Right atrium auricular region (tissue), 2 donors: ENCODE measurements around the gene POT1. TPM values are rescaled to one million over a fixed set of nuclear protein-coding genes. Genes with fewer than 3 reads are reported as not detected.

ENCODE experiments used
- DNase-seq: peaks from one replicate; pipeline ENCODE4 v3.0.0-alpha.2; 2019; ENCODE audit warnings: low spot score
- H3K27ac ChIP-seq, 2 donors: fragments of 200-600 bp; sonication (generic); 1 replicate in 1 of 2; 2 replicates in 1 of 2; pipeline ENCODE4 v1.5.1; 2016 to 2019
- H3K27me3 ChIP-seq, 2 donors: fragments of 200-600 bp; sonication (generic); one replicate each; pipeline versions ENCODE4 v1.5.1 to v1.6.0; 2017 to 2019
- H3K36me3 ChIP-seq: fragments of 200-600 bp; sonication (generic); one replicate; pipeline ENCODE4 v1.5.1; 2016
- H3K4me1 ChIP-seq, 2 donors: fragments of 200-600 bp; sonication (generic); one replicate each; pipeline versions ENCODE4 v1.5.1 to v1.6.0; 2017 to 2019
- H3K4me3 ChIP-seq, 2 donors: fragments of 200-600 bp; sonication (generic); 1 replicate in 1 of 2; 2 replicates in 1 of 2; pipeline ENCODE4 v1.5.1; 2017 to 2019; ENCODE audit warnings: mild to moderate bottlenecking in 1 of 2, moderate library complexity in 1 of 2
- H3K9me3 ChIP-seq, 2 donors: fragments of 200-600 bp; sonication (generic); one replicate each; pipeline ENCODE4 v1.5.1; 2019
- CTCF ChIP-seq, 2 donors: fragments of 200-600 bp; sonication (generic); IDR thresholded peaks; one replicate each; pipeline ENCODE4 v1.5.1; 2019; ENCODE audit warnings: antibody characterized with exemption in 2 of 2
- total RNA-seq, 2 donors: library from RNA; depleted of rRNA; stranded (reverse); fragments of >200 nt; gene quantifications; one replicate each; pipeline ENCODE4 v1.1.0, GENCODE V29; 2016

The POT1 gene
- total RNA-seq, 2 donors from 2014 or later = 10.7 to 15.5 TPM

- H3K27ac ChIP-seq = no peak overlapping the region
- no peaks in the 10 kb centered on the region for H3K9me3 ChIP-seq
- no peaks in the 10 kb centered on the region for H3K27me3 ChIP-seq
- no peaks in the 10 kb centered on the region for H3K4me1 ChIP-seq
- TF ChIP-seq CTCF (IDR thresholded peaks at IDR 0.05) = no peak
- H3K4me3 ChIP-seq = no peak overlapping the region
- H3K36me3 ChIP-seq = no peaks in the 10 kb centered on the region
- DNase-seq = no peak
Measured at GRCh38 chr7:124777268-124777667, 152.4 kb downstream of the POT1 start.

GRCh38 chr7:124776153-124776552 lies 153.5 kb downstream of the POT1 start:
- Histone ChIP-seq H3K36me3 (no peaks in the 10 kb centered on the region), H3K27me3 (no peaks in the 10 kb centered on the region), H3K4me3 (no peak overlapping the region), H3K27ac (no peak overlapping the region), H3K9me3 (no peaks in the 10 kb centered on the region), H3K4me1 (no peaks in the 10 kb centered on the region)
- no peak for TF ChIP-seq CTCF (IDR thresholded peaks at IDR 0.05)
- no peak for DNase-seq

GRCh38 chr7:124775422-124775821 lies 154.2 kb downstream of the POT1 start:
- no peak for DNase-seq
- Histone ChIP-seq H3K36me3 (no peaks in the 10 kb centered on the region), H3K4me1 (no peaks in the 10 kb centered on the region), H3K27me3 (no peaks in the 10 kb centered on the region), H3K4me3 (no peak overlapping the region), H3K9me3 (no peaks in the 10 kb centered on the region), H3K27ac (no peak overlapping the region)
- no peak for TF ChIP-seq CTCF (IDR thresholded peaks at IDR 0.05)

- H3K4me3 ChIP-seq = no peak overlapping the region
- no peaks in the 10 kb centered on the region for H3K36me3 ChIP-seq
- no peak overlapping the region for H3K27ac ChIP-seq
- no peak for DNase-seq
- no peak for TF ChIP-seq CTCF (IDR thresholded peaks at IDR 0.05)
- no peaks in the 10 kb centered on the region for H3K4me1 ChIP-seq
- no peaks in the 10 kb centered on the region for H3K9me3 ChIP-seq
- H3K27me3 ChIP-seq = no peaks in the 10 kb centered on the region
Measured at GRCh38 chr7:124773938-124774337, 155.7 kb downstream of the POT1 start.

- Histone ChIP-seq H3K27me3 (no peaks in the 10 kb centered on the region), H3K27ac (no peak overlapping the region), H3K4me3 (no peak overlapping the region), H3K36me3 (no peaks in the 10 kb centered on the region), H3K9me3 (no peaks in the 10 kb centered on the region), H3K4me1 (no peaks in the 10 kb centered on the region)
- DNase-seq = no peak
- no peak for TF ChIP-seq CTCF (IDR thresholded peaks at IDR 0.05)
Measured at GRCh38 chr7:124773339-124773738, 156.3 kb downstream of the POT1 start.

Other genes starting within 250 kb of the POT1 start
- gene GPR37, start 164.0 kb downstream of the POT1 start, total RNA-seq = 1 to 10 TPM in 1 of 2 donors, not detected in 1; 1.1 TPM